IMR-90 (cell line): ENCODE measurements around the gene OR8B3. TPM values are rescaled to one million over a fixed set of nuclear protein-coding genes. Genes with fewer than 3 reads are reported as not detected.
A peak's percentile ranks its signal among the peaks of the same experiment; 100 is the strongest.

Experiments used
- ATAC-seq: fragments of 200-7000 bp; cut with Tn5 transposase; 2 replicates; pipeline ENCODE4 v1.9.1; 2020; ENCODE audit warnings: low read depth, mild to moderate bottlenecking, moderate library complexity
- BruUV-seq: library from RNA; stranded (reverse); fragments of 400-500 nt; replicated peaks from 2 replicates; lab custom pipeline; 2021; lab: Mats Ljungman, UMichigan
- CTCF ChIA-PET: fragments of 300-600 bp; formaldehyde crosslinking; extraction: SDS; loops from one replicate; lab custom pipeline; 2021; ENCODE audit warnings: antibody characterized with exemption; lab: Yijun Ruan, JAX
- POLR2A ChIA-PET: fragments of 300-600 bp; sonication (Branson Sonifier 250); formaldehyde crosslinking; loops from one replicate; lab custom pipeline; 2022; ENCODE audit warnings: antibody characterized with exemption; ENCODE audit not compliant: unreplicated experiment; lab: Charles Lee
- DNase-seq: peaks from one replicate; pipeline ENCODE4 v3.0.0; 2013
- H2AFZ ChIP-seq: replicated peaks from 2 replicates; pipeline ENCODE3; 2013; ENCODE audit warnings: low read length, mild to moderate bottlenecking; ENCODE audit not compliant: poor library complexity
- H2AK5ac ChIP-seq: 2 replicates; pipeline ENCODE4 v1.6.1; 2013; ENCODE audit warnings: low read depth, low read length, inconsistent platforms
- H2AK9ac ChIP-seq: replicated peaks from 2 replicates; pipeline ENCODE3; 2013; ENCODE audit warnings: mild to moderate bottlenecking, low read depth, low read length, moderate library complexity; ENCODE audit not compliant: poor library complexity
- H2BK120ac ChIP-seq: 2 replicates; pipeline ENCODE4 v1.6.1; 2013; ENCODE audit warnings: low read depth, low read length, inconsistent platforms
- H2BK15ac ChIP-seq: 3 replicates; pipeline ENCODE4 v1.6.1; 2013; ENCODE audit warnings: low read depth, low read length, inconsistent platforms
- H2BK20ac ChIP-seq: 2 replicates; pipeline ENCODE4 v1.6.1; 2013; ENCODE audit warnings: low read depth, mild to moderate bottlenecking, inconsistent platforms, low read length, moderate library complexity
- H2BK5ac ChIP-seq: 2 replicates; pipeline ENCODE4 v1.6.1; 2013; ENCODE audit warnings: mild to moderate bottlenecking, low read depth, low read length, inconsistent platforms; ENCODE audit not compliant: poor library complexity, severe bottlenecking
- H3K14ac ChIP-seq: replicated peaks from 2 replicates; pipeline ENCODE4 v1.6.1; 2013; ENCODE audit warnings: low read depth, low read length, inconsistent platforms
- H3K18ac ChIP-seq: 2 replicates; pipeline ENCODE4 v1.6.1; 2013; ENCODE audit warnings: low read depth, low read length, control low read depth
- H3K23ac ChIP-seq: 2 replicates; pipeline ENCODE4 v1.6.1; 2013; ENCODE audit warnings: low read depth, low read length, inconsistent platforms
- H3K27ac ChIP-seq: 2 replicates; pipeline ENCODE4 v1.5.1; 2013; ENCODE audit warnings: mild to moderate bottlenecking, control low read depth, low read length; ENCODE audit not compliant: insufficient read depth
- H3K27me3 ChIP-seq: 2 replicates; pipeline ENCODE4 v1.6.1; 2013; ENCODE audit warnings: low read length; ENCODE audit not compliant: control insufficient read depth, insufficient read depth
- H3K36me3 ChIP-seq: 2 replicates; pipeline ENCODE4 v1.6.1; 2013; ENCODE audit warnings: low read length, mixed read lengths; ENCODE audit not compliant: control insufficient read depth, insufficient read depth
- H3K4ac ChIP-seq: 2 replicates; pipeline ENCODE4 v1.6.1; 2013; ENCODE audit warnings: low read depth, low read length, inconsistent platforms
- H3K4me1 ChIP-seq: 2 replicates; pipeline ENCODE4 v1.6.1; 2013; ENCODE audit warnings: low read length, mixed read lengths; ENCODE audit not compliant: control insufficient read depth, insufficient read depth
- H3K4me2 ChIP-seq: 2 replicates; pipeline ENCODE4 v1.6.1; 2013; ENCODE audit warnings: low read depth, mild to moderate bottlenecking, control low read depth, low read length, moderate library complexity
- H3K4me3 ChIP-seq: 2 replicates; pipeline ENCODE4 v1.5.1; 2013; ENCODE audit warnings: low read depth, mild to moderate bottlenecking, control low read depth, low read length, moderate library complexity; ENCODE audit not compliant: insufficient read depth
- H3K56ac ChIP-seq: 2 replicates; pipeline ENCODE4 v1.6.1; 2013; ENCODE audit warnings: low read length, inconsistent platforms; ENCODE audit not compliant: insufficient read depth; ENCODE audit errors: extremely low read depth
- H3K79me1 ChIP-seq, 2 experiments: 2 replicates each; pipeline ENCODE4 v1.6.1; 2013; ENCODE audit warnings: low read length in 2 of 2, inconsistent platforms in 1 of 2, low read depth in 1 of 2
- H3K9ac ChIP-seq: 2 replicates; pipeline ENCODE4 v1.6.1; 2013; ENCODE audit warnings: low read depth, low read length, control low read depth
- H3K9me1 ChIP-seq: 2 replicates; pipeline ENCODE4 v1.6.1; 2013; ENCODE audit warnings: low read length, inconsistent platforms; ENCODE audit not compliant: insufficient read depth
- H3K9me3 ChIP-seq: 2 replicates; pipeline ENCODE4 v1.6.1; 2013; ENCODE audit warnings: low read length; ENCODE audit not compliant: control insufficient read depth, insufficient read depth
- H4K20me1 ChIP-seq: 2 replicates; pipeline ENCODE4 v1.6.1; 2013; ENCODE audit warnings: low read length, inconsistent platforms; ENCODE audit not compliant: insufficient read depth
- H4K5ac ChIP-seq: 2 replicates; pipeline ENCODE4 v1.6.1; 2013; ENCODE audit warnings: mild to moderate bottlenecking, low read depth, low read length, control low read depth
- H4K8ac ChIP-seq, 2 experiments: 2 replicates each; pipeline ENCODE4 v1.6.1; 2013; ENCODE audit warnings: low read depth in 2 of 2, low read length in 2 of 2, control low read depth in 1 of 2, inconsistent platforms in 1 of 2
- H4K91ac ChIP-seq: 2 replicates; pipeline ENCODE4 v1.6.1; 2013; ENCODE audit warnings: low read depth, low read length, inconsistent platforms; ENCODE audit not compliant: insufficient read depth
- CEBPB ChIP-seq: IDR thresholded peaks from 2 replicates; pipeline ENCODE4 v1.6.1; 2012; ENCODE audit warnings: low read depth, low read length, improper control_type of control experiment
- CHD1 ChIP-seq: IDR thresholded peaks from 2 replicates; pipeline ENCODE4 v1.6.1; 2012; ENCODE audit warnings: low read depth, low read length, improper control_type of control experiment
- ELK1 ChIP-seq: fragments of 150-350 bp; IDR thresholded peaks from 2 replicates; pipeline ENCODE4 v1.6.1; 2016; ENCODE audit warnings: low read depth, mild to moderate bottlenecking, low read length, moderate library complexity, borderline replicate concordance
- MAZ ChIP-seq: IDR thresholded peaks from 2 replicates; pipeline ENCODE4 v1.6.1; 2012; ENCODE audit warnings: low read depth, mild to moderate bottlenecking, low read length, improper control_type of control experiment, moderate library complexity, borderline replicate concordance
- MXI1 ChIP-seq: IDR thresholded peaks from 2 replicates; pipeline ENCODE4 v1.6.1; 2012; ENCODE audit warnings: low read depth, mild to moderate bottlenecking, low read length, moderate library complexity, borderline replicate concordance
- NFE2L2 ChIP-seq: fragments of 150-350 bp; IDR thresholded peaks from 2 replicates; pipeline ENCODE4 v1.6.1; 2016; ENCODE audit warnings: low read depth, mild to moderate bottlenecking, low read length
- POLR2A ChIP-seq: IDR thresholded peaks from 2 replicates; pipeline ENCODE4 v1.6.1; 2012; ENCODE audit warnings: mild to moderate bottlenecking, low read depth, low read length
- RAD21 ChIP-seq: IDR thresholded peaks from 2 replicates; pipeline ENCODE4 v1.6.1; 2012; ENCODE audit warnings: low read length, improper control_type of control experiment
- RCOR1 ChIP-seq: IDR thresholded peaks from 2 replicates; pipeline ENCODE4 v1.6.1; 2012; ENCODE audit warnings: mild to moderate bottlenecking, low read length, improper control_type of control experiment; ENCODE audit not compliant: insufficient replicate concordance
- RFX5 ChIP-seq: IDR thresholded peaks from 2 replicates; pipeline ENCODE4 v1.8.0; 2012; ENCODE audit warnings: low read depth, mild to moderate bottlenecking, low read length, moderate library complexity
- SMC3 ChIP-seq: fragments of 150-350 bp; IDR thresholded peaks from 2 replicates; pipeline ENCODE4 v1.6.1; 2016; ENCODE audit warnings: low read depth, mild to moderate bottlenecking, antibody characterized with exemption, low read length, moderate library complexity
- WGBS, 2 experiments: methylation state at CpG; one replicate each; pipeline versions ENCODE4 v1.1.5 to v1.1.7; 2013; ENCODE audit warnings: missing lambda C conversion rate in 2 of 2; ENCODE audit not compliant: insufficient read length in 1 of 2; ENCODE audit errors: extremely low coverage in 2 of 2; 5-methylcytosine and 5-hydroxymethylcytosine counted together
- dilution Hi-C: fragments of 300-500 bp; cut with HindIII; formaldehyde crosslinking; loops from one replicate; pipeline ENCODE4 v1.14.3; 2018; ENCODE audit warnings: low sequenced_read_pairs; ENCODE audit not compliant: unreplicated experiment
- in situ Hi-C: fragments of 300-500 bp; cut with MboI; formaldehyde crosslinking; loops from 3 replicates; pipeline ENCODE4 v1.14.3; 2019; ENCODE audit warnings: low sequenced_read_pairs, inconsistent platforms, mixed read lengths
- intact Hi-C: fragments of 100-400 bp; cut with micrococcal nuclease; formaldehyde crosslinking; loops from 2 replicates; pipeline ENCODE4 v1.10.0; 2022
- polyA plus RNA-seq, 3 experiments: library from polyadenylated mRNA; depleted of rRNA; stranded (reverse); fragments of >200 nt; gene quantifications; 2 replicates each; pipeline ENCODE4 v1.2.3, GENCODE V29; 2012; ENCODE audit warnings: low replicate concordance in 1 of 3
- total RNA-seq: library from RNA; depleted of rRNA; stranded (reverse); fragments of >200 nt; gene quantifications from 2 replicates; pipeline ENCODE4 v1.2.3, GENCODE V29; 2012

The OR8B3 gene
- total and polyA plus RNA-seq, 2 of the 4 experiments (the other 2 are of a cell fraction): not detected

GRCh38 chr11:124446916-124447315 is 48.1 kb upstream of the OR8B3 start:
- ATAC-seq: no peak
- dilution Hi-C loops: no loop called here
- Histone ChIP-seq H2AK9ac (no peak overlapping the region), H3K4ac (no peak overlapping the region), H4K91ac (no peak overlapping the region), H3K36me3 (no peaks in the 10 kb centered on the region), H3K4me3 (no peak overlapping the region), H4K5ac (no peak overlapping the region), H2AFZ (no peak overlapping the region), H3K9me1 (no peaks in the 10 kb centered on the region), H3K4me2 (no peak overlapping the region), H3K4me1 (no peaks in the 10 kb centered on the region), H3K9ac (no peak overlapping the region), H2BK120ac (no peak overlapping the region), H3K27ac (no peak overlapping the region), H2BK20ac (no peak overlapping the region), H3K27me3 (no peaks in the 10 kb centered on the region), H4K20me1 (no peaks in the 10 kb centered on the region), H3K56ac (no peak overlapping the region), H3K9me3 (no peaks in the 10 kb centered on the region), H2BK5ac (no peak overlapping the region), H3K14ac (no peak overlapping the region), H2BK15ac (no peak overlapping the region), H3K79me1 (no peaks in the 10 kb centered on the region), H4K8ac (no peak overlapping the region), H3K18ac (no peak overlapping the region), H2AK5ac (no peak overlapping the region), H3K23ac (no peak overlapping the region)
- no TSS peak for BruUV-seq
- peak; percentile 15 for DNase-seq
- in situ Hi-C loops: no loop called here
- no peak for TF ChIP-seq MAZ
- no peak for TF ChIP-seq NFE2L2
- TF ChIP-seq SMC3: no peak
- TF ChIP-seq RFX5: no peak
- TF ChIP-seq POLR2A: no peak
- no peak for TF ChIP-seq RCOR1
- no peak for TF ChIP-seq CEBPB
- no peak for TF ChIP-seq RAD21
- TF ChIP-seq CHD1: no peak
- TF ChIP-seq MXI1: no peak
- TF ChIP-seq ELK1: no peak
- CTCF ChIA-PET: no interaction called here
- POLR2A ChIA-PET: no interaction called here
- 14% methylated on average over 1 of the region's 1 CpG; no CpG with 5 or more reads in 1 of the 2 experiments for WGBS, 2 experiments
- intact Hi-C loops: no loop called here
